AG04449 (cell line): ENCODE measurements around the gene MTMR12.

Experiments
- CTCF ChIA-PET: fragments of 350-600 bp; formaldehyde crosslinking; extraction: SDS; loops from one replicate; lab custom pipeline; 2021; ENCODE audit warnings: antibody characterized with exemption; lab: Yijun Ruan, JAX
- POLR2A ChIA-PET: fragments of 400-600, 350-600 bp; formaldehyde crosslinking; extraction: SDS; loops from one replicate; lab custom pipeline; 2020; ENCODE audit warnings: antibody characterized with exemption, inconsistent platforms; lab: Yijun Ruan, JAX
- DNase-seq: peaks from one replicate; pipeline ENCODE4 v3.0.0-alpha.2; 2010; ENCODE audit warnings: low read depth, low spot score
- H3K4me3 ChIP-seq: 2 replicates; pipeline ENCODE4 v1.5.1; 2011; ENCODE audit warnings: low read depth, mild to moderate bottlenecking, control low read depth, low read length
- TF ChIP-seq, protein P1 (sequence below): IDR thresholded peaks from one replicate; pipeline ENCODE4 v1.5.1; 2011; ENCODE audit warnings: mild to moderate bottlenecking, moderate library complexity, low read length, control low read depth, inconsistent platforms; ENCODE audit not compliant: insufficient read depth; ENCODE audit errors: missing control alignments

The MTMR12 gene

DNA sequence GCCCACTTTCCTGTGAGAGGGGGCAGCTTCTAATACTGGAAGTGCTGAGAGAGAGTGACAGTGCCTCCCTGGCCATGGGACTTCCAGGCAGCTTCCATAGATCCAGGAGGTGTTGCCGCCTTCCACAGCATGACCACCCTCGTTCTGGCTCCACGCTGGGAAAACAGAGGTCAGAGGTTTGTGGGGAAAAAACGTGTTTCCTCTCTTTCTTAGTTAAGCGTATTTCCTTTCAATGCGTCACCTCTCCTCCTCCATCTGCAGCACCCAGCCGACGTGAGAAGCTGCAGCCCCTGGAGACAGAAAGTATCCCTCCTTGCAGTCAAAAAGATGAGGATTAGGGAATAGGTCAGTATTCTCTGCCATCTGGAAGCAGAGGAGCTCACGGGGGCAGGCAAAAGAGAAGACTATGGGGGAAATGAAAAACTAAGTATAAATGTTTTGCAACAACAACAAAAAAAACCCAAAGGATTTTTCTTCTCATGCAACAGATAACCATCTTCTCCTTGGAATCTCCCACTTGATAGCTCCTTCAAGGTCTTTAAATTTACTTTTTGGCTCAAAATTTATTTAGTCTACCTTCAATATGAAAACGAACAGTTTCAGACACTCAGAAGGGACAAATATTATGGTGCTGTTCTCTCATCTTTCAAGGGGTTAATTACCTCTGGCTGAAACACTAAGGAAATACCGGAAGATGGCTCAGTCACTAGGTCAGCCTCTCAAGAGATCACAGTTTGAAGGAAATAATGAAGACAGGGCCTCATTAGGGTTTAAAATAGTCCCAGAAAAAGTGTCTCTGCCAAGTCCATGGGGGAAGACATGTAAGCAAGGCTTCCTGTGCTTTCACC lies 38.0 kb downstream of the MTMR12 start:
- ChIA-PET POLR2A (no interaction called here), CTCF (interaction anchor here (0.6 to 1.9 kb wide), 8 partner anchors 9 to 415 kb away, joined by 3 to 7 read pairs (median 4); no protein-coding TSS in a partner anchor)
- TF ChIP-seq, protein P1, sequence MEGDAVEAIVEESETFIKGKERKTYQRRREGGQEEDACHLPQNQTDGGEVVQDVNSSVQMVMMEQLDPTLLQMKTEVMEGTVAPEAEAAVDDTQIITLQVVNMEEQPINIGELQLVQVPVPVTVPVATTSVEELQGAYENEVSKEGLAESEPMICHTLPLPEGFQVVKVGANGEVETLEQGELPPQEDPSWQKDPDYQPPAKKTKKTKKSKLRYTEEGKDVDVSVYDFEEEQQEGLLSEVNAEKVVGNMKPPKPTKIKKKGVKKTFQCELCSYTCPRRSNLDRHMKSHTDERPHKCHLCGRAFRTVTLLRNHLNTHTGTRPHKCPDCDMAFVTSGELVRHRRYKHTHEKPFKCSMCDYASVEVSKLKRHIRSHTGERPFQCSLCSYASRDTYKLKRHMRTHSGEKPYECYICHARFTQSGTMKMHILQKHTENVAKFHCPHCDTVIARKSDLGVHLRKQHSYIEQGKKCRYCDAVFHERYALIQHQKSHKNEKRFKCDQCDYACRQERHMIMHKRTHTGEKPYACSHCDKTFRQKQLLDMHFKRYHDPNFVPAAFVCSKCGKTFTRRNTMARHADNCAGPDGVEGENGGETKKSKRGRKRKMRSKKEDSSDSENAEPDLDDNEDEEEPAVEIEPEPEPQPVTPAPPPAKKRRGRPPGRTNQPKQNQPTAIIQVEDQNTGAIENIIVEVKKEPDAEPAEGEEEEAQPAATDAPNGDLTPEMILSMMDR = no peak

DNA sequence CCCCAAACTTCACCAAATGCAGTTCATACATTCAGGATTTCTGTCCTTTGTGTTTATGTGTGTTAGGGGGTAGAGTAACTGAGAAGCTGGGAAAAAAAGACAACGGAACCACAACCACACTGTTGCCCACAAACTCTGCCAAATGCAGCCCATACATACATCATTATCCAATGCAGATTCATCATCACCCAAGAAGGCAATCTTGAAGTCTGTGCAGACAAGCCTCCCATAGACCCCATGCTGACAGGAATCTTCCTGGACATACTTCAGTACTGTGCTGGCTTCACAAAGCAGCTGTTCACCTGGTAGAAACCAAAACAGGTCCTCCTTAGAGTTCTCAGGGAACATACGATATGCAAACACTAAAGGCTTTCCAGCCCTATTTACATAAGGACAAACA lies 38.9 kb downstream of the MTMR12 start:
- no peak for DNase-seq
- H3K4me3 ChIP-seq = no peak overlapping the region
- ChIA-PET POLR2A (no interaction called here), CTCF (interaction anchor here (1.2 to 1.6 kb wide), 3 partner anchors 15 to 55 kb away, joined by 3 to 5 read pairs (median 3); no protein-coding TSS in a partner anchor)
- TF ChIP-seq, protein P1 = no peak

More for the DNA sequence above, 38.0 kb downstream of the MTMR12 start:
- no peak overlapping the region for H3K4me3 ChIP-seq
- DNase-seq = no peak

DNA sequence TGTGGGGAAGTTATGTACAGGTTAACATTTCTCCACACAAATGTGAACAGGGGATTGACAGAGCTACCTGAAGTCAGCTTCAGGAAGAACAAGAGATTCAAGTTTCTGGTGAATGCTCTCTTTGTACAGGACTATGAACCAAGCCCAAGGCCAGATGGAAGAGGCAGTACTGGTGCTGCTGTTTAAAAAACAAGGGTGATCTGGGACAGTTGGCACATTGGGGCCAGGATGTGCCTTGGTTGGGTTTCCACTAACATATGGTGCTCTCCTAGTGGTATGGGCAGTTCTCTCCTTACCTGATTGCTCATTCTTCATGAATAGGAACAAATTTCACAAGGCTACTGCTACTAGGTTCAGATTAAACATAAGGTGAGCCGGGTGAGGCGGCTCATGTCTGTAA lies 40.0 kb downstream of the MTMR12 start:
- DNase-seq = no peak
- POLR2A ChIA-PET = interaction anchor here (0.7 kb wide), 1 partner anchor 233 kb away, joined by 3 read pairs; no protein-coding TSS in a partner anchor
- TF ChIP-seq, protein P1 = no peak
- no peak overlapping the region for H3K4me3 ChIP-seq
- CTCF ChIA-PET = interaction anchor here (0.9 to 1.6 kb wide), 3 partner anchors 40 to 58 kb away, joined by 3 to 5 read pairs (median 4); no protein-coding TSS in a partner anchor

DNA sequence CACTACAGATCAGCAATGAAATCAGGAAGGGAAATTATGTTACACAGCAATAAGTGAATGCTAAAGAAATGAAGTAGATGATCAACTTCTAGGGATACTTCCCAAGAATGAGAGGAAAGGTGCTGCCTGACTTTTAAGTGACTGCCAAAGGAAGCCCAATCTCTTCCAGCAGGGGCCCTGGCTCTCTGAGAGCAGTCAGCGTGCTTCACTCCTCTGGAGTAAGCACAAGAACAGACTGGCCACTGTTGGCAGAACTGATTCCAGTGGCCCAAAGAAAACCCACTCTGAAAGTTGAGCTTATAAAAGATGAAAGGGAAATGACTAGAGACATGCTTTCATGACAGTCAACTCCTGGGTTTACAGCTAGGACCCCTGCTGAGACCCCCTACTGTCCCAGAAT lies 41.8 kb downstream of the MTMR12 start:
- DNase-seq = no peak
- ChIA-PET POLR2A (no interaction called here), CTCF (interaction anchor here (1.0 kb wide), 1 partner anchor 59 kb away, joined by 3 read pairs; no protein-coding TSS in a partner anchor)
- TF ChIP-seq, protein P1 = no peak
- no peak overlapping the region for H3K4me3 ChIP-seq

DNA sequence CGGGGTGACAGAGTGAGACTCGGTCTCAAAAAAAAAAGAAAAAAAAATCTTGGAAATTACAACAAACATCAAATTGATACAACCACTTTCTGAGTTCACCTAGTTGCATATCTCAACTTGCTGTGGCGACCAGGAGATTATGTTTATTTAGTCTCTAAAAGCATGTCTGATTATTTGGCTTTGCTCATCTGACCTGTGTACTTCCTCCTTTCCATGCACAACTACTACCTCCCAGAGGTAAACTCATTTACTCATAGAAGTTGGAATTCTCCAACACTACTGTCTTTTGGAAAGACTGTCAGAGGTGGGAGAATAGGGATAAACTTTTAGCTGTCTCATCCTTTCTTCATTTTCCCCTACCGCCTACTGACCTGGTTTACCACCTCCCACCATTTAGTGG lies 42.6 kb downstream of the MTMR12 start:
- ChIA-PET POLR2A (no interaction called here), CTCF (interaction anchor here (1.0 kb wide), 1 partner anchor 59 kb away, joined by 3 read pairs; no protein-coding TSS in a partner anchor)
- TF ChIP-seq, protein P1 = no peak
- H3K4me3 ChIP-seq = no peak overlapping the region
- no peak for DNase-seq

DNA sequence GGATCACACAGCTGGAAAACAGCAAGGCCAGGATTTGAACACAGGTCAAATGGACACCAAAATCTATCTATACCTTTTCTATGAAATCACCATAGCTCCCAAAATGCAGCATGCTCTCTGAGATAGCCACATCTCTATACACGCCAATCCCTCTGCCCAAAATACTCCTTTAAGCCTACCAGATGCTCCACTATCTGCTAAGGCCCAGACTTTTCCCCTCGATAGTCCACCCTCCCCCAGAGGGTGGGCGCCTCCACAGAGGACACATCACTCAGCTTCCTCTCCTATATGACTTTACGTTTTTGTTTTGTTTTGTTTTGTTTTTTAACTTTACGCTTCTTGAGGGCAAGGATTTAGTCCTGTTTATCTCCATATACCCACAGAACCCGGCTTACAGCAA lies 46.8 kb downstream of the MTMR12 start:
- CTCF ChIA-PET = no interaction called here
- no peak for DNase-seq
- POLR2A ChIA-PET = no interaction called here
- no peak overlapping the region for H3K4me3 ChIP-seq
- TF ChIP-seq, protein P1 = no peak
